Astrocyte of the hippocampus (primary cell): ENCODE data around the gene DENND11.
A peak's percentile ranks its signal among the peaks of the same experiment; 100 is the strongest.

Source experiments
- DNase-seq: peaks from one replicate; pipeline ENCODE4 v3.0.0; 2011; ENCODE audit warnings: low read depth, low spot score

The DENND11 gene

DNA sequence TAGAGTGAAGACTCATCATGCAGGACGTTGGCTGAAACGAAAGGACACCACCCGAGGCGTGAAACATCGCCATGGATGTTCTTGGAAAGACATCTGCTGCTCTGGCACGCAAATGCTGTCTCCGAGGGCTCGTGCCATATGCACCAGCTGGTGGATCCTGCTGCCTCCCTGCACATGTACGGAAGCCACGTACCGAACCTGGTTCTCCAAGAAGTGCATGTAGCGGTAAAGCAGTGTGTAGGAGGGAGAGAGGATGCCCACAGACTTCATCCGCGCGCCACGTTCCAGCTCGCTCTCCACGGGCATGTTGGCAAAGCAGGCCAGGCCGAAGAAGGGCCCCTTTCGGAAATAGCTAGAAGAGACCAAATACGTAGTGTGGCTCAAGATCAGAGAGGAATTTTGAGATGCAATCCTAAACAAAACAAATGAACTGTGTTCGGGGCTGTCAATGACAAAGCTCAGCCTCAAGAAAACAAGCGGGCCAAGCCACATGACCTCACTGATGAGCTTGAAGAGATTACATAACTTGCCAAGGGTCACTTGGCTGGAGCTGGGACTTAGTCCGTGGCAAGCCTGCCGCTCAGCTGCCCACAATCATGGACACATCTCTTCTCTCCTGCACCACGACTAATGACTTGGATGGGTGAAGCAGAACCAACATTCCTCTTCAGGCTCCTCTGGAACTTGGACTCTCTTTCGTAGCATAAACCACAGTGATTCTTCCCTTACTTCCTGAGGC, 16.5 kb downstream of the DENND11 start:
- DNase-seq: peak; percentile 54

DNA sequence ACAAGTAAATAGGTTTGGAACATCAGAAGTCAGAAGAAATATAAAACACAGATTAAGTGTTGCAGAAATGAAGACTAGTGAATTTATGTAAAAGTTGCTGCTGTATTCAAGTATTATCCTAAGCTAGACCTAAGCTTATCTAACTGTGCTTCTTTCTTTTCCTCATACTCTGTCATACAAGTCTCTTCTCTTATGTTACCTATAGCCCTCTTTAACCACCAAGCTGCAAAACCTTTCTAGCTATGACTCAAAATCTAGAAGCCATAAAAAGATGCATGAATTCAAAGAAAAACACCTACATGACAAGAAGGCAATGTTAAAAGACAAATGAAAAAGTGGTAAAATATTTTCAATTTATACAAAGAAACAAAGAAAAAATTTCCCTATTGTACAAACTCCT, 23.0 kb downstream of the DENND11 start:
- DNase-seq: no peak

DNA sequence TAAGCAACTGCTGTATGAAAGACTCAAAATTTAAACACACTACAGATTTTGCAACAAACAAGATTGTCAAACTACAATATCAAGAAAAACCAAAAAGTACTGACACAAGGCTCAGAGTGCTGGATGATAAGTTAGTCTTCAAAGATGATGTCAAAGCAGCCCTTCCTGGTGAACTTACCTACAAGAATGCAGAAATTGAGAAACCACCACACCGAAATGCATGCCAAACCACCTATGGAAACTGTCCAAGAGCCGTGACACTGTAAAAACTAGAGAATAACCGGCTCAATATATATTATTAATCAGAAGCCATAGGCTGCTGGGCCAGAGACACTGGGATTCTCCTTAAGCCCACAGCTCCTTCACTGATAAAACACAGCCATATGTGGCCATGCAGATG, 25.3 kb downstream of the DENND11 start:
- DNase-seq: peak; percentile 78

DNA sequence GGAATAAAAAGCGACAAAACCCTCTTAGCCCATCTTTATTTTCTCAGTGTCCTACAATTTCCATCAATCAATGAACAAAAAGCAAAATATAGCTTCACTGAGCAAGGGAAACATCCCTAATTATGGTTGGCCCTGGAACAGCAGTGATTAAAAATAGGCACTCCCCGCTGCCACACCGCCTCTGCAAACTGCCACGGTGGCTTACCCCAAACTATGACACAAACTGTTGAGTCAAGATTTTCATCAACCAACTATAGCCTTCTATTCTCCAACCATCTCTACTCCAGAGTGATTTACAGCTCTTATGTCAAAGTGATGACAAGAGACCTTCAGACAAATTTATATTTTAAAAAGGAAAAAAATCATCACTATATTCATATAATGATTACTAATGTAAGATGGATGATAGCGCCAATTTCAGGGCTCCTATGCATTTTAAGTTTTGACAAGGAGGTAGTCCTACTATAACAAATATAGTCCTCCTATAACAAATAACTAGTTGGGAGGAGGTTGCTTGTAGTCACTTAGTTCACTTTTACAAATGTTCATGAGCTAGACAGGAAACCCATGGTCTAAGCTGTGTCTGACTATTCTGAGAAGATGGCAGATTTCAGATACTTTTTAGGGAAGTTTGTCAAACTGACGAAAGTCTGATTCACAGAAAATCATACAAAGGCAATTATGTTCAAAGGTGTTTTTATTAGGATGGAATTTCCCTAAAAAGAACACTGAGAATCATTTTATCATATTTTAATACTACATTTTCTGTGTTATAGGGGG, 26.3 kb downstream of the DENND11 start:
- DNase-seq: no peak

DNA sequence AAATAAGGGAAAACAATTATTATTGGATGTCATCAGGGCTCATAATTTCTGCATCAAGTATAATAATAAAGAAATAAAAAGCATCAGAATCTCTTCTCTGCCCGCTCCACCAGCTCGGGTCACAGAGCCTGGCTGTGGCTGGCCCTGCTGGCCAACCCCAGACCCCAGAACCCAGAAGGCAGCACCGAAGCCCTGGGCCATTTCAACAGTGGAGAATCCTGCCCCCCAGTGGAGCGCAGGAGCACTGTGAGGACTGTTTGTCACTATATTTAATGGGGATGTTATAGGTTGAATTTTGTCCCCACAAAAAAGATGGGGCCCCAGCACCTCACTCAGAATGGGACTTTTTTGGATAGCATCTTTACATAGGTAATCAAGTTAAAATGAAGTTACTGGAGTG, 27.3 kb downstream of the DENND11 start:
- DNase-seq: peak; percentile 57

DNA sequence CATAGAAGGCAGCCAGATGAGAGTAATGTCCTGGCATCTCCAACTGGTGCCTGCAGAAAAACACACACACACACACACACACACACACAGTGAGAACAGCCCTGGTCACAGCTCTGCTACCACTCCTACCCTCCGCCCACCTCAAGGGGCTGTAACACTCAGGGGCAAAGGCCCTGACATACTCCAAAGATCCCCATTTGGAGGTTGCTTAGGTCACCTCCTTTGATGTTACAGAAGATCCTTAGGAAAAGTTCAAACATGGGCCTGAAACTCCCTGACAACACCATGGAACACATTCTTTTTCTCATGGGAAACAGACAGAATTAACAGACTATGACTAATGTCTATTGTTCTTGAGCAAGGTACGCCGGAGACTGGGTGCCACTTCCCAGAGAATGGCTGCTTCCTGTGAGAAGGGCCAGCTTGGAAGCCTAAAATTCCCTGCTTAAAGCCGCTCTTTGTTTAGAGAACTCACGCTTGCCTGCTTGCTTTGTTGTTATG, 27.7 kb downstream of the DENND11 start:
- peak; percentile 84 for DNase-seq

DNA sequence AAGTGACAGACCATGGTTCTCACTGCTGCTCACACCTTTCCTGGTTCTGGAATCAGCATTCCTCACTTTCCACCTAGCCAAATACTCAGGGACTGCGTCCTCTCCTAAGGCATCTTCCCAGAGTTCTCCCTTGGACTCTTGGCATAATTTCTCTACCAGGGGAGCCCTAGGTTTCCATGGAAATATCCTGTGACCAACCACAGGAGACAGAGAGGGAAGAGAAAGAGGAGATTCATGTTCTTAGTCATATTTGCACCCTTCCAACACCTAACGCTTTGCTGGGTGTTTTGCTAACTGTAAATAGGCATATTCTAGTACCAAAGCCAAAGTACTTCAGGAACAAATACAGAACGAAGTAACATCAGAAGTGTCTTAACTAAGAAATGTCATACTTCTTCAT, 28.6 kb downstream of the DENND11 start:
- DNase-seq: no peak

DNA sequence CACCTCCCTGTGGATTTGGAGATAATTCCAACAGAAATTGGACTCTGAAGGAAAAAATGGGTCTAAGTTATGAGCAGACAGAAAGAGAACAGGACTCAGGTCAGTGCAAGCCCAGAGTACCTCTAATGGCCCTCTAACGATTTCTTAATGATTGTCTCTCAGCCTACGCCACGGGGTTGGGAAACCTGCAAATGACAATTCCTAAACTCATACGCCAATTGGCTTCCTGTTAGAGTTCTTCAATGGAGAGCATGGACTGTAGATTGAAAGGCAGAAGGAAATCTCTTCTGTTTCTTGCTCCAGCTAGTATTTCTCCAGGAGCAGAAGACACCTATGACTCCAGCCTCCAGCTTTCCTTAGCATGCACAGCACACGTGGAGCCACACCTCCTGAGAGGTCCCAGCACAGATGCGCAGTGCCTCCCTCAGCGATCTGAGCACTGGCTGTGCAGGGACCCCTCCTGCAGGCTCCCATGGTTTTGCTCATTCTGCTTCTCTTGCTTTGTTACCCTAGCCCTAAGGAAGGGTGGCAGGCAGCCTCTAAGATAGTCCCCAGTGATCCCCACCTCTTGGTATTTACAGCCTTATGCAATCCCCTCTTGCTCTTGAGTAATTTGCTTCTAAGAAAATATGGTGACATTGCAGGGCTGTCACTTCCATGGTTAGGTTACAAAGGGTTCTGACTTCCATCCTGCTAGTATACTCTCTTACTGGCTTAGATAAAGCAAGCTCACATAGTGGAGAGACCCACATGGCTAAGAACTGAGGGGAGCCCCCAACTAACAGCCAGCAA, 30.1 kb downstream of the DENND11 start:
- DNase-seq: no peak

DNA sequence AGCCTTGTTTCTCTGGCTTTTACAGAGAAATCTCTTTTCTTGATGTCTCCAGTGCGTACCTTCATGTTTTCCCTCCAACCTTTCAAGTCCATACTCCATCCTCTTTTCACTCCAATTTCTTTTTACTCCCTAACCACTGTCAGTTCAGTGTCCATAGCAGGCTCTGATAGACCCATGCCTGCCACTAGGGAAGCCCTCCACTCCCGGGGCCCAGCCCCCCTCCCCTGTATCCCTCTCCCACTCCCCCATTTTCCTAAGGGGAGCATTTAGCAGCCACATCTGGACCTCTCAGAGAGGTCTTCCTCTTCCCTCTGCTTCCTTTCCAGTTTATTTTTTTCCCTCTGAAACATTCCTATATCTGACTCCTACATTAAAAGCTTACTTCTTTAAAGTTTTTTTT, 33.1 kb downstream of the DENND11 start:
- DNase-seq: no peak

DNA sequence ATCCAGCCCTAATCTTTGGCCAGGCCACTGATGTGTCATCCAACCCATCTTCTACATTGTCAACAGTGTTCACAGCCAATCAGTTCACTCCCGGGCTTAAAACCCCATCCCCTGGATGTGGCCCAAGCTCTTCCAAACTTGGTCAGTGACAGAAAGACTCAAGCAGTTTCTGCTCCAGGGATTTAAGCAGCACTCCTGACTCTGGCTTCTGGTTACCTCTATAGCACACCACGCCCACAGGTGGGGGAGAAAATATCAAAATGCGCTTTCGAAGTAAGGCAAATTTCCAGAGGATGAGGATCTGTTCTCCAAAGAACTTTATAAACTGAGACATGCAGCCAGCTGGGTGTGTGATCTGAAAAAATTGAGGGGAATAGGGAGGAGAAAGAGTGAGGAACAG, 35.9 kb downstream of the DENND11 start:
- no peak for DNase-seq

DNA sequence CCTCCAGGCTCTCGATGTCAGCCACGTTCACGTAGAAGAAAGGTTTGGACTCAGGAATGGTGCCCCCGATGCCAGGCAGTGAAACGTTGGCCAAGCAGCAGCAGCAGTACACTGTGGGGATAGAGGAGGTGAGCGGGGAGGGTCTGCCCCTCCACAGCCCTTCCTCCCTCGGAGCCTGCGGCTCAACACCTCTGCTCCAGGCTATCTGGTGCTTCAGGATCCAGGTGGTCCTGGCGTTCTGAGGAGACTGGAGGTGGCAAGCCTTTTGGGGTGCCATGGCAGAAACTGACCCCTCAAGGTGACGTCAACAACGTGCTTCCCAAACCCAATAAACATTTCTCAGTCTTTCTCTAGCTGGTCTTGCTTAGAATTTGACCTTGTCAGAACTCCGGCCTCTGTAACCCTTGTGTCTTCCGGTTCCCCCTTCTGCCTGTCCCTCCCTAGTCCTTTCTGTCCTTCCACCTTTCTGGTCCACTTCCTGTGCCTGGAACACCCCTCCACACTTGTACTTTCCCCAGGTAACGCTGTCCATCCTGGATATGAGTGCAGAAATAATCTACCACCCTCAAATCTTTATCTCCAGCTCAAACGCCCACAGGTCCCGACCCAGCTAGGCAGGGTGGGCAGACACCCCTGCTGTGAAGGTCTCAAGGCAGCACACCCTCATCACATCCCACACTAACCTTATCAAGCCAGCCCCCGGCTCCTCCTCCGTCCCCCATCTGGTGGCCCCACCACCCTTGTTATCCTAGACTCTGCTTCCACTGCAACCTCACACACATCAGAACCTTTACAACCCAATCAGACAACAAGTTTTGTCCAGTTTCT, 36.5 kb downstream of the DENND11 start:
- no peak for DNase-seq

DNA sequence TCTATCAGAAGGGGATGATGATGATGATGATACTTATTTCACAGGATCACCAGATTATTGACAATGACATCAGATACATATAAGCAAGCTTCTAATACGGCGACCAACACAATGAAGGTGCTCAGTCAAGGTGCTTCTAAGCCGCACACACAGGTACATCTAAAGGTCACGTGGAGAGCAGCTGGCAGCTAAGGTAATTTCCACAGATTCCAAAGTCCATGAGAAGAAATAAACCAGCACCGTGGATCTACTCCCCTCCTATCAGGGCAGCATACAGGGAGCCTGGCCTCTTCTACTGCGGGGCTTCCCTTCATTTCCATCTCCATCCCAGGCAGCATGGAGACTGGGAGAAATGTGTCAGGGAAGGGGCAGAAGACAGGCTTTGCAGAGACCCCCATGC, 37.5 kb downstream of the DENND11 start:
- no peak for DNase-seq

DNA sequence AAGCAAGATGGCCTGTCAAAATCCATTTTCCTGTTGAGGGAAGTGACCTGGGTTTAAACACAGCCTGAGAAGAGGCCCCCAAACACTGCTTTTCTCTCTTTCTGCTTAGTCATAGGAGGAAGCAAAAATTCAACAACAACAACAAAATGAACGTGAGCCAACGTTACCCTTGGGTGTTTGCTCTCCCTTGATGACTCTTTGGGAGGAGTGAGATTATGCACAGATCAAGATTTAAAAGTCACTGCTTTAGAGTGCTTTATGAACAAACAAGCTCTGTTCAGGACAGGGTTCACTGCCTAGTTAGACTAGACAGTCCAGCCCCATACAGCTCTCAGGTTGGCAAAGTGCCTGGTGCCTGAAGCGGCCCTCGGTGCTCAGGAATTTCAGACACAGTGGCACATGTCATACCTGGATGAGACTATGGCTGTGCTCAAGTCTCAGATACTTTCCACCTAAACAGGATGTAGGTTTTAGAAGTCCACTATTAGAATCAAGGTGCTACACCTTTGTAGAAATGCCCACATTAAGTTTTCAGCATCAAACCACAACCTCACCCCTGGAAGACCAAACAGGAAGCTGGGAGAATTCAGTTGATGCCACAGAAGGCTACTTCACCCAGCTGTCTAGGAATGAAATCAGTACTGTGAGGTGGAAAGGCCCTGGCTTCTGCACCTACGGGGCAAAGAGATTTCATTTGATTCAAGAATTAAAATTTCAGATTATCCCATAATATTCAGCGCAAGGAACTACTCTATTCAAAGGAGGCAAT, 38.7 kb downstream of the DENND11 start:
- DNase-seq: peak; percentile 54

DNA sequence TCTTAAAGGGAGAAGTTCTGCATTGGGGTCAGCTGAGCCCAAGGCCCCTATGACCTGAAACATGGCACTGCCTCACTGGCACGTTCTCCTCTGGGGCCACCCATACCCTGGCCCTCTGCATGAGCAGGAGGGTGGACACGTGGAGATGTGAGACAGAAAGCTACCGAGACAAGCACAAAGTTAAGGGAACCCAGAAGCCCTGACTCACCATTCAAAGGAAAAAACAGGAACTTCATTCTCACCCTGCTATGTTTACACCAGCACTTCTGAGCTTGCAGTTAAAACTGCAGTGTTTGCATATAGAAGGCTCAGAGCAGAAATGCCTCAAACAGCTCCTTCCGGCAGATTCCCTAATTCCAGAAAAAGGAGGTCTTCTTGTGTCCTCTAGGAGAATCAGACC, 41.7 kb downstream of the DENND11 start:
- no peak for DNase-seq

DNA sequence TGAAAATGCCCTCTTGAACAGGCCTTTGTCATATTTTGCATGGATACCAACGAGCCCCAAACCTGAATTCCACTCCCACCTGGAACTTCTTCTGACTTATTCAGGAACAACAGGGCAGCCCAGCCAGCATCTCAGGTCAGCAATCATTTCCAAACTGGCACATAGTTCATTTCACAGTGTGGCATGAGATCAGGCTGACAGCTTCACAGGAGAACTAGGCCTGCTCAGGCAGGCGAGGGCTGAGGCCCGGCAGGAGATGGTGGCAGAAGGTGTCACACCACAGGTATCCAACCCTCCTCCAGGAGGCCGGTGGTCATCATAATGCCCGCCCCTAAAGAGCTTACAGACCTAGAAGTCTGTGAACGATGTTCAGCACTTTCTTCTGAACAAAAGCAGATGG, 42.5 kb downstream of the DENND11 start:
- DNase-seq: no peak

DNA sequence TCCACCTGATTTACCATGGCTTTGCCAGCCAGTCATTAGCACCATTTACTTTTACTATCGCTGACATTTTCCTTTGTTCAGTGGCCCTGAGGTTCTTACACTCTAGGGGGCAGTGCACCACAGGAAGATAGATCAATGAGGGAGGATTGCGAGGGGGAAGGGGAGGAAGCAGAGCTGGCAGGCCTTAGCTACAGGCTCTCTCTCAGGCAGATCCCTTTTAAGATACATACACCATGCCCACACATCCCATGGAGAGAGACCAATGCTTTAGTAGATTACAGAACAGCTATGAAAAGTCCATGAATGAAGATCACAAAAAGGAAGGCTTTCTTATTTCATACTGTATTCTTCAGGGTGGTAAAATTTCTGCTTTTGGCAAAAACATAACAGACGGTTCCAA, 47.4 kb downstream of the DENND11 start:
- DNase-seq: peak; percentile 88

DNA sequence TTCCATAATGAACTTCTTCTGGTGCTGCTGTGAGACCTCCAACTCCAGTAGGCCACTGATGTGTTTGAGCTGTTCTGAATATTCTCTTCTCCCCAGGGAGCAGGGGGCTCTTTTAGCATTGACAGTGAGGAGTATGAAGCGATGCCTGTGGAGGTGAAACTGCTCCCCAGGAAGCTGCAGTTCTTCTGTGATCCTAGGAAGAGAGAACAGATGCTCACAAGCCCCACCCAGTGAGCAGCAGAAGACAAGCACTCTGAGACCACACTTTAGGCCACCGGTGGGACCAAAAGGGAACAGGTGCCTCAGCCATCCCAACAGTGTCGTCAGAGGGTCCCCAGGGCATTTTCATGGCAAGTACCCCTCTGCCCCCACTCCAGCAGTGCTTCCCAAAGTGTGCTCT, 49.3 kb downstream of the DENND11 start:
- no peak for DNase-seq
